HG03103 (cell line): ENCODE data around the gene SLC16A13.
"Not testable (repeated sequence)": the region's sequence is repeated elsewhere in the genome, so short reads cannot be mapped to it uniquely, and the experiment has no call there.

Source experiments
- ATAC-seq: cut with Tn5 transposase; IDR thresholded peaks from one replicate; pipeline ENCODE4 v1.9.1; 2021; ENCODE audit warnings: low read depth; ENCODE audit not compliant: unreplicated experiment

The SLC16A13 gene

DNA sequence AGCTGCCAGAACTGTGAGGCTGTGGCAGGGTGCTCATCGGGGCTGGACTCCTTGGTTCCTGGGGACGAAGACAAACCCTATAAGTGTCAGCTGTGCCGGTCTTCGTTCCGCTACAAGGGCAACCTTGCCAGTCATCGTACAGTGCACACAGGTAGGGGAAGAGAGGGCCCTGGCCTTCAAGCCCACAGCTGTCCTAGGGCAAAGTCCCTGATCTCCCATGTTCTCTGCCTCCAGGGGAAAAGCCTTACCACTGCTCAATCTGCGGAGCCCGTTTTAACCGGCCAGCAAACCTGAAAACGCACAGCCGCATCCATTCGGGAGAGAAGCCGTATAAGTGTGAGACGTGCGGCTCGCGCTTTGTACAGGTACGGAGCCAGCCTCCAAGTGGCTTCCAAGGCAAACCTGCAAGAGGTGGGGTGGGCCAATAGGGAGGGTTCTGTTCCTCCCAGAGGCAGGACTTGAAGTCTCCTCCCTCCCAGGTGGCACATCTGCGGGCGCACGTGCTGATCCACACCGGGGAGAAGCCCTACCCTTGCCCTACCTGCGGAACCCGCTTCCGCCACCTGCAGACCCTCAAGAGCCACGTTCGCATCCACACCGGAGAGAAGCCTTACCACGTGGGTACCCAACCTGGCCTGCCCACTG lies 9.2 kb upstream of the SLC16A13 start:
- no peak for ATAC-seq

DNA sequence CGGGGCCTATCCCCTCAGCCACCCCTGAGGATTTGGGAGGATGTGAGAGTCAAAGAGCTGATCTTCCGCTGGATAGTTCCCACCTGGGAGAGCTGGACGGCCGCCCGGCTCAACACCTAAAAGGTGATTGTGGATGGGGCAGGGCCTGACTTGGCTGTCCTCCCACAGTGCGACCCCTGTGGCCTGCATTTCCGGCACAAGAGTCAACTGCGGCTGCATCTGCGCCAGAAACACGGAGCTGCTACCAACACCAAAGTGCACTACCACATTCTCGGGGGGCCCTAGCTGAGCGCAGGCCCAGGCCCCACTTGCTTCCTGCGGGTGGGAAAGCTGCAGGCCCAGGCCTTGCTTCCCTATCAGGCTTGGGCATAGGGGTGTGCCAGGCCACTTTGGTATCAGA lies 8.5 kb upstream of the SLC16A13 start:
- ATAC-seq = no peak

DNA sequence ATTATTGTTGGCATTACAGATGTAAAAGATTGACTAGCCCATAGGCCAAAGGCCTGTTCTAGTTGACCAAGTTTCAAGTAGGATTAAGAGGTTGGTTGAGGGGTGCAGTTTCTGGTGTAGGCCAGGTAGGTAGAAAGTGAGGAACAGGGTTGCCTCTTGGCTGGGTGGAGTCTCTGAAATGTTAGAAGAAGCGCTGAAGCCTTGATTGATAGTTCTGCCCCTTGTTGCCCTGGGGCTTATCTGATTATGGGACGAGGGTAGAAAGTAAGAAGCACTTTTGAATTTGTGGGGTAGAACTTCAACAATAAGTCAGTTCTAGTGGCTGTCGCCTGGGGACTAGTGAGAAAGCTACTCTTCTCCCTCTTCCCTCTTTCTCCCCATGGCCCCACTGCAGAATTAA lies 6.7 kb upstream of the SLC16A13 start:
- ATAC-seq = no peak

DNA sequence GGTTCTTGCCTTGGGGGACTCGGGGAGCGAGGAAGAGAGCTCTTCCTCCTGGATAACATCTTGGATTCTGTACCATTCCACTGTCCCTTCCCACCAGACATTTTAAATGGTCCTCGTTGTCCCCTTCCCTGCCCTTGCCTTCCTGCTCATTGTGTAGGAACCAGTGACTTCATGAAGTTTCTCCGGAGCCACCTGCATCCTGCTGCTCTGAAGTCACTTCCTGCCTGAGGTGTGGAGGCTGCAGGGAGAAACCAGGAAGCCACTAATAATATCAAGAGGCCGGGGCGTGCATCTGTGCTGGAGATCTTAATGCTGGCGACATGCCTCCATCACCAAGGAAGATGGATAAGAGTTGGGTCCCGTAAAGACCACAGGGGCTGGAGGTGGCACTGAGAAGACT lies 6.2 kb upstream of the SLC16A13 start:
- no peak for ATAC-seq

DNA sequence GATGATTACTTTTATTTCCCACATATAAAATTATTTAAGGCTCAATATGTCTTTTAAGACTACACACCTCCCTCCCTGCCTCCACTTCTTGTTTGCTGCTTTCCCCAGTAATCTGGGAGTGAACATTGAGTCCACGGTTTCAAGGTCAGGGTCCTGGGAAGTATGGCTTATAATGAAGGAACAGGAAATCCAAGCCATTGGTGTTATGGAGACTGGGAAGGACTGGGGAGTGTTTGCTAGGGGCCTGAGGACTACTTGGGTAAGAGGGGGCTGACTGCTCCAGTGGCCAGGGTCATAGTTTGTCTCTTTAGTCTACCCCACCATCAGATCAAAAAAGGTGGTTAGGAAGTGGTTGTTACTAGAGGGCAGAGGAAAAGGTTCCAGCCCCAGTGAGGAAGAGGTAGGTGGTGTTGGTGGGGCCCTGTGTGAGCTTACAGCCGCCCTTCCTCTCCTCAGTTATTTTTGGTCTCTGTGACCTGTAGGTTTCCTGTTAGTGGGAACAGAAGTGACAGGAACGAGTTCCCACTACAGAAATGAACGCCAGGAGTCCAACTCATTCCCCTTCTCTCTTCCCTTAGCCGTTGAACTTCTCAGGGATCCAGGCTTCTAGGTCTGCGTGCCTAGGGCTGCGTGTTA lies 742 bp upstream of the SLC16A13 start:
- no peak for ATAC-seq

DNA sequence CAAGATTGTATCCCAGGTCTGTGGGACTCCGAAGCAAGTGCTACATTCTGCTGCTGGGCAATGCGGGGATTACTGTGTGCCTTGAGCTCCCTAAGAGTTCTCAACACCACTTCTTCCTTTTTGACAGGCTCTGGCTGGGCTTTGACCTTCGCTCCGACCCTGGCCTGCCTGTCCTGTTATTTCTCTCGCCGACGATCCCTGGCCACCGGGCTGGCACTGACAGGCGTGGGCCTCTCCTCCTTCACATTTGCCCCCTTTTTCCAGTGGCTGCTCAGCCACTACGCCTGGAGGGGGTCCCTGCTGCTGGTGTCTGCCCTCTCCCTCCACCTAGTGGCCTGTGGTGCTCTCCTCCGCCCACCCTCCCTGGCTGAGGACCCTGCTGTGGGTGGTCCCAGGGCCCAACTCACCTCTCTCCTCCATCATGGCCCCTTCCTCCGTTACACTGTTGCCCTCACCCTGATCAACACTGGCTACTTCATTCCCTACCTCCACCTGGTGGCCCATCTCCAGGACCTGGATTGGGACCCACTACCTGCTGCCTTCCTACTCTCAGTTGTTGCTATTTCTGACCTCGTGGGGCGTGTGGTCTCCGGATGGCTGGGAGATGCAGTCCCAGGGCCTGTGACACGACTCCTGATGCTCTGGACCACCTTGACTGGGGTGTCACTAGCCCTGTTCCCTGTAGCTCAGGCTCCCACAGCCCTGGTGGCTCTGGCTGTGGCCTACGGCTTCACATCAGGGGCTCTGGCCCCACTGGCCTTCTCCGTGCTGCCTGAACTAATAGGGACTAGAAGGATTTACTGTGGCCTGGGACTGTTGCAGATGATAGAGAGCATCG lies 2.4 kb downstream of the SLC16A13 start:
- no peak for ATAC-seq

DNA sequence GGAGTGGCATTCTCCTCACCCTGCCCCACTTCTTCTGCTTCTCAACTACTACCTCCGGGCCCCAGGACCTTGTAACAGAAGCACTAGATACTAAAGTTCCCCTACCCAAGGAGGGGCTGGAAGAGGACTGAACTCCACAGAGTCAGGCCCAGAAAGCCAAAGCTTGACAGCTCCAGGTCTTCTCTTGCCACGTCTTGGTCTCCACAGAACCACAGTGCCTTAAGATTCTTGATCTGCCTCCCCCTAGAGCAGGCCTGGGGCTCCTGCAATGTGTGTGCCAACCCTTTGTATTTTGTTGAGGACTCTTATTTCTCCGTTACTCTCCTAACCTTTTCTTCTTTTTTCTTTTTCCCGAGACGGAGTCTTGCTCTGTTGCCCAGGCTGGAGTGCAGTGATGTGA lies 4.0 kb downstream of the SLC16A13 start:
- ATAC-seq = no peak

DNA sequence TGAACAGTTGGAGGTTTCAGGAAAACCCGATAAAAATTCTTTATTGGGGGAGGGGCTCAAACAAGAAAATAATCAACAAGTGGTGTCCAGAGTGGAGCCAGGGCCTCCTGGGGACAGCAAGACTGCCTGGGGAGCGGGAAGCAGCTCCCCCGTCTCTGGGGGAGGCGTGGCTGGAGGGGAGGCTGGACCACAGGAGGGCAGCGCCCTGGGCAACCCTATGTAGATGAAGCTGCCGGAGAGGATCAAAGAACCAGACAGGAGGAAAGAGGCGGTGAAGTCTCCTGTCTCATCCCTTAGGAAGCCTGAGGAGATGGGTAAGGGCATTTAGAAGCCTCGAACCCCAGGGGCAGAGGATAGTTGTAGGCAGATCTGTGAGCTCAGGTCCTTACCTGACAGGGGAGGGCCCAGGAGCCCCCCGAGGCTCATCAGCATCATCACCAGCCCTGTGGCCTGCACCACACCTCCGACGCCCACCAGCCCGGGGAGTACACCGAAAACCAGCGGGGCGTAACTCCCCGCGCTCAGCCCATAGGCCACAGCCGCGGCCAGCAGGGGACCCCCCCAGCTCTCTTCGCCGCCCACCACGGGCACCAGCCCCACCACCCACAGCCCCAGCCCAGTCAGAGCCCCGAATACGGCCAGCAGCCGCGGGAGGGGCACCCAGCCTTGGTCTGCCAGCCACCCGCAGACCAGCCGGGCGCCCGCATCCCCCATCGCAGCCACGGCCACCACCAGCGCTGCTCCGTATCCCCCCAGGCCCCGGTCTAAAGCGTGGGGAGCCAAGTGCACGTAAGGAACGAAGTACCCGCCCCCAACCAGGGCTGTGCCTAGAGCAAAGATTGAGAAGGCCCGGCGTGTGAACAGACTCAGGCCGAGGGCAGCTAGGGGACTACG lies 6.0 kb downstream of the SLC16A13 start:
- no peak for ATAC-seq

DNA sequence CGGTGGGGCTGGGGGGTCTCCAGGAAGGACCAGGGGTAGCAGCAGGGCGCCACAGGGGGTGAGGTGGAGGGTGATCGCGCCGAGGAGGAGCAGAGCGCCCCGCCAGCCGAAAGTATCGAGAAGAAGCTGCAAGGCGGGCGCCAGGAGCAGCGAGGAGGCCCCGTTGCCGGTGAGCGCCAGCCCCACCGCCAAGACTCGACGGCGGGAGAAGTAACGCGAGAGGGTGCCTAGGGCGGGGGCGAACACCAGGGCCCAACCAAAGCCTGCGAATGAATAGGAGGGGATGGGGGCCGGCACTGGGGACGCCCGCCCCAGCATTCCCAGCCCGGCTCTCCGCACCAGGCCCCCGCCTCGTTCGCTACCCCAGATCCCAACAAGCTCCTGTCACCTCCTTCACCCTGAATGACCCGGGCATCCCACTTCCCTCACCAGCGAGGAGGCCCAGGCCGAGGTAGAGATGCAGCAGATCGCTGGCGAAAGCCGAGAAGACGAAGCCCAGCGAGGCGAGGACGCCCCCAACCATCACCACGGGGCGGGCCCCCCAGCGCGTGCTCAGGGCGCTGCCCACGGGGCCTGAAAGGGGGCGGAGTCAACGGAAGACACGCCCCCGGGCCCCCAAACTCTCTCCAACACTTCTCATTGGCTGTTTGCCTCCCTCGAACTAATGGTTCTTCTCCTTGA lies 6.8 kb downstream of the SLC16A13 start:
- ATAC-seq = no peak

DNA sequence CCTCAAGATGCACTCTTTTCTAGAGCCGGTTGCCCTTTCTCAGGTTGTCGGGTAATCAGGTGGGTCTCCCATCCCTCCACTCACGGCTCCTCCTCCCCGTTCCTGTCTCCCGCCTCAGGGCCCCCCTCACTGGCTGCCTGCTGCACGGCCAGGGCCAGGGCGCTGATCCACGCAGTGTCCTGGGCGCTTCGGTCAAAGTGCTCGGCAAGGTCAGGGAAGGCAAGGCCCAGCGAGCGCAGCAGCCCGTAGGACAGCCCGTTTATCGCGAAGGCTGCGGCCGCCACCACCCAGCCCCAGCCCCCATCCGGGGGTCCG lies 7.3 kb downstream of the SLC16A13 start:
- ATAC-seq = no peak

DNA sequence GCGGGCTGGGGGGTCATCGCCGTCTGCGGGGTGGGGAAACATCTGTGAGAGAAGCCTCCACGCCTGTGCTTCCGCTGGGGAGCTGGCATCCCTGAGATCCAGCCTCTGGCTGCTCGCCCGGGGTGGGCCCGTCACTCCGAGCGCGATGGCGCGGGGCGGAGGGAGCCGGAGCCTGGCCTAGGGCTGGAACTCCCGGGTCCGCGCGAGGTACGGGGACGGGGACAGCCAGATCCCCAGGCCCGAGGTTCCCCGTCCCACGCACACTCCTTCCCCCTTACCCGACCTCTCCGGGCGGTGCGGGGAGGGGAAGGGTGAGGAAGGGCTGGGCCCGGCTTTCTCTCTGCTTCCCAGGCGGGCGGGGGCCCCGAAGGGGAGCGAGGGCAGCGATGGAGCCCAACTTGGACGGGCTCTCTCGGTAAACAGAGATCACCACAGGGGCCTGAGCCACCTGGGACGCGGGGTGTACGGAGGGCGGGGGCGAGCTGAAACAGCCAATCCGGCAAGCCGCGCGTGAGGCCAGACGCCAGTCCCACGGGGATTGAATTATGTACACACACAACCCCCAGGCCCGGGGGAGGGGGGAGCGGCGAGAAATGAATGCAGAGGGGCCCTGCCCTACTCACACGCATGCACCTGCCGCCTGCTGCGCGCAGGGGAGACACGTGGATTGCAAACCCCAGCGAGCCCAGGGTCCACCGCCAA lies 7.8 kb downstream of the SLC16A13 start, which contains the start of gene SLC16A11:
Gene SLC16A11 (minus strand): TSS at position 596 of the 702 bp plus-strand sequence. CDS start 579 bp downstream, at position 17.
- no peak for ATAC-seq

DNA sequence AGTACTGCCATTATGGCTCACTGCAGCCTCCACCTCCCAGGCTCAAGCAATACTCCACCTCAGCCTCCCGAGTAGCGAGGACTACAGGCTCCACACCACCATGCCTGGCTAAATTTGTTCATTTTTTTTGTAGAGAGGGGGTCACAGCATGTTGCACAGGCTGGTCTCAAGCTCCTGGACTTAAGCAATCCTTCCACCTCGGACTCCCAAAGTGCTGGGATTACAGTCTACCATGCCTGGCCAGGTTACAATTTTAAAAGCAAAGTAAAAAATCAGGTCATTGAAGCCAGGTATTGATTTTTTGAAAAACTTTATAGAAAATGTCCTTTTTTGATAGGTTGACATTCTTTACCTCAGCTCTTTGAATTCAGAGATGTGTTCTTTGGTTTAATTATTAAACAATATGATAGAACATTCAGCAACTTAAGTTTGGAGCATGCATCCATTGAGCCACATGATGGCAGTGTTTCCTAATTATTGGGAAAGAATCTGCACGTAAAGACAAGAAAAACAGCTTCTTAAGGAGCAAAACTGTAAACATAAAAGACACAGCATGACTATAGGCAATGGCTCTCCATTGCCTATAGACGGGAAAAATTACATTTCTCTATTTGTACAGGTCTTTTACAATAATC lies 9.8 kb downstream of the SLC16A13 start:
- no peak for ATAC-seq

DNA sequence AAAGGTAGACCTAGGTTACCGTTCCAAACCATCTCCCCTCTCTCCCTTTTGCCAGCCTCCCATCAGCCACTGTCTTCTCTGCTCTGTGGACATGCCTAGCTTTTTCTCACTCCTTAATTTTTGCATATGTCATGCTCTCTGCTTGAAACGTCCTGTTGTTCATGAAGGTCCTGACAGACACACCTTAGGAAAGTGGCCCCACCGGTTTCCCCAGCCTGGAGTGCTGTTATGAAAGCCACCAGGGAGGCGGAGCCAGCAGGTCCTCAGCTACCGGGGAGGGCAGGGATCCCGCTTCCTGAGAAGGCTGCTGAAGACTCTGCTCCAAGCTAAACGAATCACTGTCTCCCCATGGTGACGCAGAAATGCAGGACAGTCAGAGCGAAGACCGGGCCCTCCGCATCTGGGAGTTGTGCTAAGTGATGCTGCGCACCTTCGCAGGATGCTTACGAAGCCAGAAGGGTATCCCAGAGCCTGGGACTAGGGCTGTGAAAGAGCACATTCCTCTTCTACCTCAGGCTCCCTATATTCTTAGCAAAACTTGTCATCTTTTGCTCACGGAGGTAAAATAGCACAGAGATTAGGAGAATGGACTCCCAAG lies 10.4 kb downstream of the SLC16A13 start:
- ATAC-seq = no peak

DNA sequence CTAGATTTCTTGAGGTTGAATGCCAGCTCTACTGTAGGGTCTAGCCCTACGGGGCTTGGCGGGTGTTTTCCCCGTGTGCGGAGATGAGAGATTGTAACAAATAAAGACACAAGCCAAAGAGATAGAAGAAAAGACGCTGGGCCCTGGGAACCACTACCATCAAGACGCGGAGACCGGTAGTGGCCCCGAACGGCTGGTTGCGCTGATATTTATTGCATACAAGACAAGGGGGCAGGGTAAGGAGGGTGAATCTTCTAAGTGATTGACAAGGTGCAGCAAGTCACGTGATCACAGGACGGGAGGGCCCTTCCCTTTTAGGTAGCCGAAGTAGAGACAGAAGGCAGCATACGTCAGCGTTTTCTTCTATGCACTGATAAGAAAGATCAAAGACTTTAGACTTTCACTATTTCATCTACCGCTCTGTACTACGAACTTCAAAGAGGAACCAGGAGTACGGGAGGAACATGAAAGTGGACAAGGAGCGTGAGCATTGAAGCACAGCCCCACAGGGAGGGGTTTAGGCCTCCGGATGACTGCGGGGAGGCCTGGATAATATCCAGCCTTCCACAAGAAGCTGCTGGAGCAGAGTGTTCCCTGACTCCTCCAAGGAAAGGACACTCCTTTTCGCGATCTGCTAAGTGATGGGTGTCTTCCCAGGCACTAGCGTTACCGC lies 11.0 kb downstream of the SLC16A13 start:
- not testable (repeated sequence) for ATAC-seq

DNA sequence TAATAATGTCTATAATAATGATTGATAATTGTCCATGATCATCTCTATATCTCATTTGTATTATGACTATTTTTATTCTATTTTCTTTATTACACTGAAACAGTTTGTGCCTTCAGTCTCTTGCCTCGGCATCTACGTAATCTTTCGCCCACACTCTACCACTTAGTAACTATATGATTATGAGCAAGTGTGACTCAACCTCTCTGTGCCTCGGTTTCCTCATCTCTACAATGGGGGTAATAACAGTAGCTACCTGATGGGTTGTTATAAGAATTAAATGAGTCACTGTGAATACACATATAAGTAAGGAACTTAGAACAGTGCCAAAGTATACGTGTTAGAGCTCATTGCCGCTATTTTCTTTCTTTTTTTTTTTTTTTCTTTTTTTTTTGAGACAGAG lies 11.8 kb downstream of the SLC16A13 start:
- no peak for ATAC-seq

DNA sequence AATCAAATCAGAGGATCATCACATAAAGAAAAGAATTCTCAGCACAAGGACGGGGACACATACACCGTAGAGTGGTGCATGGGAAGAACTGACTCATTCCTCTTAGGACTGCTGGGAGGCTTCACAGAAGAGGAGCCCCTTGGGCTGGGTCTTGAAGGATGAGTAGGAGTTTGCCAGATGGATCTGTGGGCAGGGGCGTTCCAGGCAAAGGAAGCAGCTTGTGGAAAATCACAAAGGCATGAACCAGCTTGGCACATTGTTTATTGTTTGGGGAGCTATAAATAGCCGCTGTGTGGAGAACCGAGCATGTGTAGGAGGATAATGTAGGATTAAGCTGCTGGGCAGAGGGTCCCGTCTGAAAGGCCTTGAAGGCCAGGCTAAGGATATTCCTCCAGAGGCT lies 13.2 kb downstream of the SLC16A13 start:
- ATAC-seq = no peak

DNA sequence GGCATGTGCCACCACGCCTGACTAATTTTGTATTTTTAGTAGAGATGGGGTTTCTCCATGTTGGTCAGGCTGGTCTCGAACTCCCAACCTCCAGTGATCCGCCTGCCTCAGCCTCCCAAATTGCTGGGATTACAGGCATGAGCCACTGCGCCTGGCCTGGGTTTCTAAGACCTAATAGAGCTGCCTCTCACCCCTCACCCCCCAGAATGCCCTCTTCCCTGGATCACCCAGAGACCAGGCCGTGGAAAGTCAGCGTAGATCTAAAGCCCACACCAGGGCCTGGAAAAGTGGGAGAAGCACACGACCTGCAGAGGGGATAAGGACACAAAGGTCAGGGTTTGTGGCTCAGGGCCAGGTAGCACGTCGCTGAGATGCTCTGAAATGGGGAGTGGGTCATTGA lies 14.8 kb downstream of the SLC16A13 start:
- not testable (repeated sequence) for ATAC-seq

DNA sequence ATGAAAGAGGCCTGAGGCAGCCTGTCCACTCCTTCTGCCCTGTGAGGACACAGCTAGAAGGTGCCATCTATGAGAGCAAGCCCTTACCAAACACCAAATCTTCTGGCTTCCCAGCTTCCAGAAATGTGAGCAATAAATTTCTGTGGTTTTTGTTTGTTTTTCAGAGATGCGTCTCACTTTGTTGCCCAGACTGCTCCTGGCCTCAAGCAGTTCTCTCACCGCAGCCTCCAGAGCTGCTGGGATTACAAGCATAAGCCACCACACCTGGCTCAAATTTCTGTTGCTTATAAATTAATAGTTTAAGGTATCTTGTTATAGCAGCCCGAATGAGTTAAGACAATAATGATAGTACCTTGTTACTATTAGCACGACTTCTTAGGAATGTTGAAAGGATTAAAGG lies 20.6 kb downstream of the SLC16A13 start:
- ATAC-seq = no peak
